Measurements from ENCODE around the gene PPCDC.
A peak's percentile ranks its signal among the peaks of the same experiment; 100 is the strongest.

PPCDC gene

DNA sequence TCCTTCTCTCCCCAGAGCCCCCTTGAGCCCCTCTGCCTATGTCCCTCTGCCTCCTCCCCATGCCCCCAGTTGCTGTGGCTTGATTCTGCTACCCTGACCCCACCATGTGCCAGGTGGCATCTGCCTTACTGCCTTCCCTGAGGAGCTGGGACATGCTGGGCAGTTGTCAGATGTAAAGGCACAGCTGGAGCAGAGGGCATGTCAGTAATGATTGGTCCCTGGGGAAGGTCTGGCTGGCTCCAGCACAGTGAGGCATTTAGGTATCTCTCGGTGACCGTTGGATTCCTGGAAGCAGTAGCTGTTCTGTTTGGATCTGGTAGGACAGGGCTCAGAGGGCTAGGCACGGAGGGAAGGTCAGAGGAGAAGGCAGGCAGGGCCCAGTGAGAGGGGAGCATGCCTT, 3.5 kb upstream of the PPCDC start:
- FAIRE-seq, result no peak

DNA sequence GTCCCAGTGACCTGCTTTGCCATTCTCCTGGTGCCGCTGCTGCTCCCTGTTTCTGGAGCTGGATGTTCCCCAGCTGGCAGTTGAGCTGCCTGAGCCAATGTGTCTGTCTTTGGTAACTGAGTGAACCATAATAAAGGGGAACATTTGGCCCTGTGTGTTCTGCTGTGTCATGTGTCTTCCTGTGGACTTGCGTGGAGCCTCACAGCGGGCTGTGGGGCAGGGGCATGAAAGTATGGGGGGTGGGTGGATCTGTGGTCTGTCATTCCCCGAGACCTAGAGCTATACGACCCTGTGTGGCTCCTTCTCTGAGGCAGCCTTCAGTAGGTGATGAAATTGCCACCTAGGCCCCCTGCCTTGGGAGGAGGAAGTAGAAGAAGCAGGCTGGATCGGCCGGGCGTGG, 2.0 kb upstream of the PPCDC start:
- FAIRE-seq, result no peak

DNA sequence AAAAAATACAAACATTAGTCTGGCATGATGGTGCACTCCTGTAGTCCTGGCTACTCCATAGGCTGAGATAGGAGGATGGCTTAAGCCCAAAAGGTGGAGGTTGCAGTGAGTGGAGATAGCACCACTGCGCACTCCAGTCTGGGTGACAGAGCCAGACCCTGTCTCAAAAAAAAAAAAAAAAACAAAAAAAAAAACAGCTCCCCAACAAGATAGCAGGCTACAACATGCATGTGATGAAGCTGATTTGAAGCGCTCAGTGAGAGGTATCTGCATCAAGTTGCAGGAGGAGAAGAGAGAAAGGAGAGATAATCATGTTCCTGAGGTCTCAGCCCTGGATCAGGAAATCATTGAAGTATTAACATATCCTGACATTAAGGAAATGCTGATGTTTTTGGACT, 608 bp upstream of the PPCDC start:
- FAIRE-seq, result no peak

DNA sequence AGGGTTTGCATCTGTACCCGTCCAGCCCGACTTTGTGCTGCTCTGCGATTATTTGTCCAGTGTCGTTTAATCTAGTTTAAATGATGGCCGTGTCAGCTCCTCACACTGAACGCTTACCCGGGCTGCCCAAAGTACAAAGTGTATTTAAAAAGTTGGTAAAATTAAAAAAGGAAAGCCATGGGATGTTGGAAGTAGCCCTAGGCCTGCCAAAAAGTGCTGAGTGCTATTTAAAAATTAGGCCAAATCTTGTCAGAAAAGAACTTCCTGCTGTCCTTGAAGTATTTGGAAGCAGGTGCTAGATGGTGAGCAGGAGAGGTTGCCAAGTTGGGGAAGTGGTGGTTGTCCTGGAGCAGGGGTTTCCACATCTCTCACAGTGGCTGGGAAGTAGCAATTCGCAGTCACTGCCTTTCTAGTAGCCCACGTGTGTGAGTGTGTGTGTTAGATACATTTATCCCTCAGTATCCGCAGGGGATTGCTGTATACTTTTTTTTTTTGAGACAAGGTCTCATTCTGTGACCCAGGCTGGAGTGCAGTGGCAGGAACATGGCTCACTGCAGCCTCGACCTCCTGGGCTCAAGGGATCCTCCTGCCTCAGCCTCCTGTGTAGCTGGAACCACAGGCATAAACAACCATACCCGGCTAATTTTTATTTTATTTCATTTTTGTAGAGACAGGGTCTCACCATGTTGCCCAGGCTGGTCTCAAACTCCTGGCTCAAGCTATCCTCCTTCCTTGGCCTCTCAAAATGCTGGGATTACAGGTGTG, 664 bp downstream of the PPCDC start:
- no peak for FAIRE-seq

DNA sequence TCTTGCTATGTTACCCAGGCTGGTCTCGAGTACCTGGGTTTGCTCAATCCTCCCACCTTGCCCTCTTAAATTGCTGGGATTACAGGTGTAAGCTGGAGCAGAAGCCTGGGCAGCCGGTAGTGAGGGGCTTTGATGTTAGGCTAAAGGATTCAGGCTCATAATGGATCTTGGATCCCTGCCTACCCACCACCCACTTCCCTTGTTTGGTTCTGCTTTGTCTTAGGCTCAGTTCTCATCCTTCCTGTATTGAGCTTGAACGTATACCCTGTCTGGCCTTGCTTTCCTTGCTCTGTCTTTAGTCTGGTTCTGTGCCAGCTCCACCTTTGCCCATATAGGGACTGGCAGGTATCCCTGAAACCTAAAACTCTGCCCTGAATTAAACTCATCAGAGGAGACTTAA, 1.7 kb downstream of the PPCDC start:
- no peak for FAIRE-seq

DNA sequence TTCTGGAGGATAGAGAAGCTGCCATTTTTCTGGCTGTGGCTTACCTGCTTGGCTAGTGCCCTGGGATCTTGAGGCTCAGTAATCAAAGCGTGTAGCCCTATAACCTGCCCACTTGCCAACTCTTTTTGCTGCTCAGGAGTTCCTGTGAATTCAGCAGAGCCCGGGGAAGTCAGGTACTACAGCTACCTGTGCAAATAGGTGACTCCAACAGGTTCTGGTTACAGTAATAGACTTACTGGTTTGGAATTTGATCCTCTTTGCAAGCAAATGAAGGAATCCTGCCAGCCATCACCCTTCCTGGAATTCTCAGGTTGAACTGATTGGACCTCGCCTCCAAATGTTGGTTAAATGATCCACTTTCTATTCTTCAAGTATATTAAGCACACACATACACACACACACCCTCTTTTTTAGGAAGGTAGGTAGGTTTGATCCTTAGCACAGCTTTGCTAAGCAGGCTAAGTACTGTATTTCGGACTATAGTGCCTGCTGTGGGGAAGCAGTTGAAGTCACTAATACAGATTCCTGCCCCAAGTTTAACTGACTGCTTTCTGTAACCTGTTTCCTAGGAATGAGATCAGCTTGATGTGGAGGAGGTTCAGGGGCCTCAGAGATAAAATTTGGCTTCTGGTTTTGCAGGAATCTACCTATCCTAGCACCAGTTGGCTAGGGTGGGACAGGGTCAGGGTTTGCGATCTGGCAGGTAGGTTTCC, 2.3 kb downstream of the PPCDC start:
- FAIRE-seq, result no peak

DNA sequence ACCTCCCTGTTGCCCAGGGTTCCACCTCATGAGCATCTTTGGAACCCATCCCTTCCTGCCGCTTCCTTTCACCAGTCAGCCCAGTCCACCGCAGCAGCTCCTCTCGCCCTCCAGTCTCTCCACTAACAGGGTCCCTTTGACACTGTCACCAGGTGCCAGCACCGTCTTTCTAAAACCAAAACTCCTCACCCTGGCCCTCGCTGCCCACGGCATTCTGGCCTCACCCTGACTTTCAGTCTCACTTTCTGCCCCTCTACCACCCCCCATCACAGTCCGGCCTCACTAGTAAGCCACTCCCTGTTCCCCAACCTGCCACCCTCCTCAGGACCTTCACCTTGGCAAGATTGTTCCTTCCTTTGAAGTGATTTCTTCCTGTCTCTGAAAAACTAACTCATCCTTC, 4.2 kb downstream of the PPCDC start:
- no peak for FAIRE-seq

DNA sequence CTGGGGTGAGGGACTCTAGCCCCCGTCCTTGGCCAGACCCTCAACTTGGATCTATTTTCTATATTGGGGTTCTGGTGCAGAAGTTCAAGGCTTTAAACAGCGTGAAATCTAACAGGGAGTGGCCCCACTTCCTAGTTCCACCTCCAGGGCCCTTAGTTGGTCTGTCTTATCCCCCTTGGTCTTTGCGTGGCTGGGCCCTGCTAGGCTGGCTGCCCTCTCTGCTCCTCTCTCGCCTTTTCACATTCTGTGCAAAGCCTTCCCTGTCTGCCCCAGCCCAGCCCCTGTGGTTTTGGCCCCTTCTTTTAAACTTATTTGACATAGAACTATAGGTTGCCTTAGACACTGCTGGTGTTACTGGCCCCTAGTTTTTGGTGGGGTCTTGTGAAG, 5.6 kb downstream of the PPCDC start:
- no peak for FAIRE-seq

DNA sequence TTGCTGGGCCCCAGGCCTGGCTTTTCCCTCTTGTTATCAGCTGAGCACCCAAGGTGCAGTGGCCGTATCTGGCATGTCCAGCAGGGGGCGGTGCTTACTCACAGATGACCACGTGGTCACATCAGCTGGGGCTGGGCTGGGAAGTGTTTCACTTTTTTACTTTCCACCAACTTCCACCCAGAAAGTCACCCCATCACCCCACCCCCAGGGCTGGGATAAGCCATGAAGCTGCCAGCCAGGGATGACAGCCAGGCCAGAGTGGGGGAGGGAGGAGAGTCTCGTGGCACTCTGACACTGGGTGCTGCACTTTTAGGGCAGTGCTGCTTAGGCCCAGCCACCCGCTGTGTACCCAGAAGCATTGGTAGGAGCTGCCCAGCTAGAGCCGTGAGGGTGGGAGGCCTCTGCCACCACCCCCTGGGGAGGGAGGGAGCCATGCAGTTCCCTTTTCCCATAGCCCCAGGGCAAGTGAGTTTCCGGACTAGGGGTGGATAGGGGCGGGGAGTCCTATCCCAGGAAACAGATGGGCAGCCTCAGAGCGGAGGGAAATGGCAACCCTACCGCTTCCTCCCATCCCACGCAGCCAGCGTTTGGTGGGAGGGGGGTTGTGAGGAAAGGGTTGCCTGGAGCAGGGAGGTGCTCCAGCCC, 6.1 kb downstream of the PPCDC start:
- FAIRE-seq, result peak; percentile 8

DNA sequence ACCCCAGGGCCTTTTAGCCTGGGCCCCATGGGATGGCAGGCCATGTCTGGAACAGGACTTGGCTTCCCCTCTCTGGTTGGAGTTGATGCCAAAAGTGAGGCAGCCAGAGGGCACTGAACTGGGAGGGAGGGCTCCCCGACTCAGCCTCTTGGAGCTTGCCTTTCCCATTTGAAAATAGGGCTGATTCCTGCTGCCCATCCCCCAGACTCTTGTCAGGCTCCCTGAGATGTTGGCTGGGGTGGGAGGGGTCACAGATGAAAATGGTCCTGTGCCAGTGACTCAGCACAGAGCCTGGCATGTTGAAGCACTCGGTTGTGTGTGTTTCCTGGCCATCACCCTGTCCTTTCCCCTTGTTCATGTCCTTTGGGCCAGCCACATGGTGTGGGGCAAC, 6.6 kb downstream of the PPCDC start:
- FAIRE-seq, result no peak

DNA sequence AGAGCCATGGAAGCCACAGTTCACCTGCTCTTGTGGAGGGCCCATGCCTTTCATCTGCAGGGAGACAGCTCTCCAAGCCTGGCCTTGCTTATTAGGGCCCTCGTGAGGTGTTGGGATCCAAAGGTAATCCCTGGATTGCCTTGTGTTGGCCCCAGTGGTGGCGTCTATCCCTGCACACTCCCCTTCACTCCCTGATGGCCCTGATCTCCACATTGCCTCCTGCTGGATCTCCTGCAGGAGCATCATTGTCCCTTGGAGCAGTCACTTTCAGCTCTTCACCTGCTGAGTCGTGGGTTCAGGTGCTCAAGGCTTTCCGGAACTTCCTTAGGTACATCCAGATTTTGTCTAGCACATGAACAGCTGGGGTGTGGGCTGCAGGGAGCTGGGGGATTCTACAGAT, 7.0 kb downstream of the PPCDC start:
- no peak for FAIRE-seq

DNA sequence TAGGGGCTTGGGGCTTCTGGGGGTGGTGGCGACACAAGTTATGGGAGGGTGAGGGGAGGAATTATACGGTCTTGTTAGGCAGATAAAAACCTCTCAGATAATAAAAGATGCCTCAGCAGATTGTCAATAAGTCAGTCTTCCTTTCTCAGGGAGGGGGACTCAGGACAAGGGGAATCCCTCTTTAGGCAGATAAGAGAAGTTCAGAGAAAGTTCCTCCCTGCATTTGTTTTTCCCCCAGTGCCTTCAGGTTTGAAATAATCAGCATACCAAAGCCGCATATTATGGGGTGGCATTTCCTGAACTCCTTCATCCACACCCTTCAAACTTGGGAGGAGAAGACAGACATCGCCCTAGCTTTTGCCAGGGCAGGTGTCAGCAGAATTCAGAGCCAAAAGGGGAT, 8.5 kb downstream of the PPCDC start:
- no peak for FAIRE-seq

DNA sequence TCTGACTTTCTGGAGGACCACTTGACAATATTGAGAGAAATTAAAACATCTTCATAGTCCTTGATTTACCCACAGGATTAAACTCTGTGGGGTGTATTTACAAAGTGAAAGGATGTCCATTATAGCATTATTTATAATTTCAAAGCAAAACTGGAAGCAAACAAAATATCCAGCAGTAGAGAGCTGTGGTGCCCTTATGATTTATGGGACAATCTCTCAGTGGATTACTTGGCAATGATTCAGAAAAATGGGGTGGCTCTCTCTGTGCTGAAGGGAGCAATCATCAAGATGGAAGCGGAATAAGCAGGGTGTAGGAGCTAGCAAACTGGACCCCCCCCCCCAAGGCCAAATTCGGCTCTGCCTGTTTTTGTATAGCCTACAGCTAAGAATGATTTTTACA, 9.0 kb downstream of the PPCDC start:
- no peak for FAIRE-seq

DNA sequence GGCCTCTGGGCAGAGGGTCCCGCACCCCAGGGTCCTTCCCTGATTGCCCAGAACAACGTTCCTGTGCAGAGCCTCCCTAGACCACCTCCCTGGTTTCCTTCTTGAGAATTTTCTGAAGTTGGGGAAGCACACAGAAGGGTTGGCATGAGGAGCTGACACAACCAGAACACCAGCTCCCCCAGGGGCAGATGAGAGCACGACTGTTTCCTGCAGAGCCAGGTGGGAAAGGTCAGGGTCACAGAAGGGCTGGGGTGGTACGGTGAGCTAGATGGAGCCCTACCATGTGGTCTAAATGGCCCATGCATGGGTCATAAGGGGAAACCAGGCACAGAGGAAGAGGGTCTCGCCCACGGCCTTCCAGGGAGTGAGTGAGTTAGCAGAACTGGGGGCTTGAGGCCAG, 10.4 kb downstream of the PPCDC start:
- FAIRE-seq, result no peak

DNA sequence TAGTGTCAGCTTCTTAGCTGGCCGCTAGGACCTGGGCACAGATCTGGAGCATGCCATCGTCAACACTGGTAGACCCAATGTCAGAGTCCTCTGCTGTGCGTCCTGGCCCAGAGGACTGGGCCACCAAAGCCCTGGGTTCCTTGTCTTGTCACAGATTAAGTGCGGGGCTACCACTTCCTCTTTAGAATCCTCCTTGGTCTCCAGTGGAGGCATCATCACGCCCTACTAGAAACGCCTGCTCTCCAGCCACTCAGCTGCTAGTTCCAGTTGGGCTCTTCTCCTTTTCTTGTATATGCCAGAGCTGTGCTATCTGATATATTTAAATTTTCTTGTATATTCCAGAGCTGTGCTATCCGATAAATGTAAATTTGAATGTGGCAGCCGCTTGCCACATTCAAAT, 11.2 kb downstream of the PPCDC start:
- FAIRE-seq, result no peak

DNA sequence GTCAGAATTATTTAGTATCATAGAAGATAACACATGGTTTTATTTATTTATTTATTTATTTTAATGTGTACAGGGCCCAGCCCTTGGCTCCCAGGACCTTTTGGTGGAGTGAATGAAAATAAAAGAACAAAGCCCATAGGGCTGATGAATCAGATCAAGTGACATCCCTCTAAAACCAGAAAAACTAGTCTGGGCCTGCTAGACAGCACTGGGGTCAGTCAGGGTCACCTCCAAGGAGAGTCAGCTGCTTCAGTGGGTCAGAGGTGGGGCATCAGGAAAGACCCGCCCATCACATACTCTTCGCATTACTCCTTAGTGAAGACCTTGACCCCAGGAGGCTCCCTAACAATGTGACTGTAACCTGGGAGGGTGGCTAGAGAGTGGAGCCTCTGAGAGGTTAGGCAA, 12.8 kb downstream of the PPCDC start:
- no peak for FAIRE-seq

DNA sequence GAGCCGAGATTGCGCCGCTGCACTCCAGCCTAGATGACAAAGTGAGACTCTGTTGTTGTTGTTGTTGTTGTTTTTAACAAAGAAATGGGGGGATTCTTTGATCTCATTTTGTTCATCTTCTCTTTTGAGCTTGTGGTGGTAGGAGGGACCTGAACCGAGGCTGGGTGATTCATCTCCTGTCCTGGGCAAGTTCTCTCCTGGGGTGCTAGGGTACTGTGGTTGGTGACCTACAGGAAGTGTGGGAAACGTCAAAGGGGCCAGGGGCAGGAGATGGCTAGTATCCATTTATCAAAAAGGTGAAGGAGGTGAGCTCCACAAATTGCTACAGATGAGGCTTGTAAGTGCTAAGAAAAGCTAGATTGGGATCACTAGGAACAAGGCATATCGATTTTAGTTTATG, 14.3 kb downstream of the PPCDC start:
- FAIRE-seq, result no peak

DNA sequence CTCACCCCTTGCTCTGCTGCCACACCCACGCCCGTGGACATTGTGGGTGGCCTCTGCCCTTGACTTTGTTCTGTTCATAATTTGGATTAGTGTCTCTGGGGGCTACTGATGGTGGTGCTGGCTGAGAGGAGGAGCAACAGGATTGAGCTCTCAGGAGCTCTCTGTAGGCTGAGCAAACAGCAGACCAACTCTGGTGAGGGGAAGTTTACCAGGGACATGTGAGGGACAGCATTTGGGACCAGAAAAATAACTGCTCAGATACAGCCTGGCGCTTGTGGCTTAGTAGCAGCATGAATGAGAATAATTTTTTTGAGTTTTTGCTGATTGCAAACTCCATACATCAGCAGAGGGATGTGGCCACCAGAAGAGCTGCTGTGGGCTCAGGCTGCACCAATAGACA, 14.8 kb downstream of the PPCDC start:
- FAIRE-seq, result no peak

DNA sequence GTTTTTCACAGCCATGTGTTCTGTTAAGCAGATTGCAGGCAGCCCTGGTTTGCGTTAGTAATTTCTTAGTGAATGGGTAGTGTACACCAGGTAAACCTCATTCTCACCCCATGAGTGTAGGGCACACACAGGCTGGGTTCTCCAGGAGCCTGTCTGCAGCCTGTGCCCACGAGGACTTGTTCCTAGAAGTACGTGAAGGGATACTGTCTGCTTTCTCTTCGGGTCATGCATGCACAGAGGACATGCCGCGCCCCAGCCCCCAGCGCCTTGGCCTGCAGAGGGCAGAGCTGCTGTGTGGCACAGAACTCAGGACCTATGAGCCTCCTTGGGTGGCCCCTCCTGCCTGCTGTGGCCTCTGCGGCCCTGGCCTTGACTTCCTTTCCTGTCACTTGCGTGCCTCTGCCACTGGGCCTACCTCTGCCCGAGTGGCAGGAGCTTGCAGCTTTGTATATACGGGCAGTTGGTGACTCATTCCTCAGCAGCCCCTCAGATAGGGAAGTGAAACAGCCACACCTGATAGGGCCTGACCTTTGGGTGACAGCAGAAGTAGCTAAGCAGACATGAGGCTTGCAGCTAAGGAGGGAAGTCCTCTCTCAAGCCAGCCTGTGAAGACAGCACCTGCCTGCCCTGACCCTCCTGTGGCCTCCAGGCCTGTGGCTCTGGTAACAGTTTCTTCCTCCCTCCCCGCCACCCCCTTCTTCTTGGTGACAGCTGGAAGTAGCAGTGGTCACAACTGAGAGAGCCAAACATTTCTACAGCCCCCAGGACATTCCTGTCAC, 19.5 kb downstream of the PPCDC start:
- no peak for FAIRE-seq

DNA sequence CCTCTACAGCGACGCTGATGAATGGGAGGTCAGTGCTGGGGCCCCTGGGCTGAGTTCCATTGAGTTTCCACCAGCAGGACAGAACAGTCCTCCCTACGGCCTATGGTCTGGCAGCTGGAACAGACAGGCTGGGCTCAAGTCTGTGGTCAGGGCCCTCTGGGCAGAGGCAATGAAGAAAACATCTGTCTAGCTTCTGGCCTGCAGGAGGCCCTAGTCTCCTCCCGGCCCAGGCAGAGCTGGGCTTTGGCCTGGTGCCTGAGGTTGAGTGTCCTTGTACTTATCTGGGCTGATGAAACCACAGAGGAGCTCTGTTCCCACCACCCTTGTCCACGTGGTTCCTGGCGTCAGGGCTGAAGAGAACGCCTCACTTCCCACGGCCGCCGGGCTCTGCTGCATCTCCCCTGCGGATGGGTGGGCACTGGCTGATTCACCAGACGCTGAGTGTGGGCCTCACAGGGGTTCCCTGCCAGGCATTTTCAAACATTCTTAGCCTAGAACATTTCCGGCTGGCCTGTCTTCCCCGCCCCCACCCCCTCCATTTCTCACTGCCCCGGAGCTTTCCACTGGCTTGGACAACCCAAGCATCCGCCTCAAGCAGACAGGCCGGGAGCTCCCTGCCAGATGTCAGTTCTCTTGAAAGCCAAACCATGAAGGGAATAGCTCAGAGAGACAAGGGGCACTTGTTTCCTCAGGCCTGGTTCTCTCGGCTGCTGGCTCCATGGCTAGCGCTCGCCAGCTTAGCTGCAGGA, 20.3 kb downstream of the PPCDC start:
- FAIRE-seq, result peak; percentile 8

DNA sequence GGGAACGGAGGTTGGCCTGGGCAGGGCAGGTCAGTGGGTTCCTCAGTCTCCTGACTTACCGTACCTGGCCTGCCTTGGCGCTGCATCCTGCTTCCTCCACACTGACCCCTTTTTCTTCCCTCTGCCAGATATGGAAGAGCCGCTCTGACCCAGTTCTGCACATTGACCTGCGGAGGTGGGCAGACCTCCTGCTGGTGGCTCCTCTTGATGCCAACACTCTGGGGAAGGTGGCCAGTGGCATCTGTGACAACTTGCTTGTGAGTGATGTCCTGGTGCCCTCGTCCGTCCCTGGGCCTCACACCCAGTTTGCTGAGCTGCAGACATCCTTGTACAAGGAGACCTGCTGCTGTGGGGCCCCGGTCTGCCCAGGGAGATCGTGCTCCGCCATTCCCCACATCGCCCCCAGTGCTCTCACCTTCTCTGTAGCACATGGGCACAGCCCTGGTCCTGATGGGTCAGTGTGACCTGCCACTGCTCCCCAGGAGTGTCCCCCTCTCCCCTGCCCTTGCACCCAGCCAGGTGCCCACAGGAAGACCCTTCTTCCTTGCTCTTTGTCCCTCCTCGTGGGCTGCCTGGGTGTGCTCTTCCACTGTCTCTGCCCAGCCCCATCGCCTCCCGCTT, 21.0 kb downstream of the PPCDC start:
- no peak for FAIRE-seq

DNA sequence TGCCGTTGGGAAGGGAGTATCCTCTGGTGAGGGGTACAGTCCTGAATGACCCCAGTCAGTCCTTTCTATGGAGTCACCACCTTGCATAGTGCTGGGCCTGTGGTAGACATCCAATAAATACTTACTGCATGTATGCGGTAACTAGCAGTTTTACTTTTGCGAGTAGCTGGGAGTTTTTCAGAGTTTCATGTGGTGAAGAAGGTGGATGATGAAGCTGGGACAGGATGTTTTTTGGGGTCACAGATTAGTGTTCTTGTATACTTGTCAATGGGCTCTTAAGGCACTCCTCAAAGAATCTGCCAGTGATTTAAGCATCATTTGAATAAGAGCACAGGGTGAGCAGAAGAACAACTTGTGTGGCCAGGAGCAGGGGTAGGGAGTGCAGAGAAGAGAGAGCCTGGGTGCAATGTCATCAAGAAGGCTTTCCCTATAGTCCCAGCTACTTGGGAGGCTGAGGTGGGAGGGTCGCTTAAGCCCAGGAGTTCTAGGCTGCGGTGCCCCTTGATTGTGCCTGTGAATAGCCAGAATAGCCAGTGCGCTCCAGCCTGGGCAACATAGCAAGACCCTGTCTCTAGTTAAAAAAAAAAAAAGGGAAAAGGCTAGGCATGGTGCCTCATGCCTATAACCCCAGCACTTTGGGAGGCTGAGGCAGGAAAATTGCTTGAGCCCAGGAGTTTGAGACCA, 22.1 kb downstream of the PPCDC start:
- FAIRE-seq, result no peak

Measured in endometrium (tissue), 2 donors.